GM21528 (cell line): ENCODE data around the gene LACC1.

ENCODE experiments used
- ATAC-seq: cut with Tn5 transposase; IDR thresholded peaks from one replicate; pipeline ENCODE4 v1.9.1; 2021; ENCODE audit warnings: mild to moderate bottlenecking, moderate library complexity; ENCODE audit not compliant: unreplicated experiment, low FRiP score

Gene LACC1

DNA sequence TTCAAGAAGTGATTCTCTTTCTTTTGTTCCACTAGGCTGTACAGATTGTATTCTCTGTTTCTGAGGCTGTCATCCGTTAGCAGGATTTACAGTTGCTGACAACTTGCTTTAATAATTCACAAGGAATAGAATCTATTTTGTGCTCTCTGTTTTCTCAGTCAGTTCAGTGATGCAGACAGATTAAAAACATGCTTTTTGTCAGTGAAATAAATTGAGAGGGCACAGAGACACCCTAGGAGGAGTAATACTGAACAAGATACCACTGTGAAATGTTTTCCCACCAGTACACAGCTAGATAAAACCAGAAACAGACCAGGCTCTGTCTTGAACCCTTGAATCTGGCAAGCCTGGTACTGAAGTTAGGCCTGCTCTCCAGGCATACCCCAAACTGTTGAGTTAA lies 58.7 kb downstream of the LACC1 start:
- ATAC-seq: no peak

DNA sequence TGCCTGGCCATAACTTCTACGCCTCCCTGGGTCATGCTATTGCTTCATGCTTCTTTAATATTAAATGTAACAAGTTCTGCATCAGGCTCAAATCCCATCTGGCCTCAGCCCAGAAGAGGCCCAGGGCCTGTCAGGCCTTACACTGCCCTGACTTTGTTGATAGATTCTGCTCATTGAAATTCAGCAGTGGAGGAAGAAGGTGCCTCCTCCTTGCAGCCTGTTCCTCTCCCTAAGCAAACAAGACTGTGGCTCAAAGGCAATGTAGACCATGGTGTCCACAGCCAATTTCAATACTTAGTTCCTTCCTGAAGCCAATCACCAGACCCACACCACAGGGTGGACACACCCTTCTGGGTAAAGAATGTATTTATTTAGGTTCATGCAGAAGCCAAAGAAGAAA lies 59.4 kb downstream of the LACC1 start:
- no peak for ATAC-seq

DNA sequence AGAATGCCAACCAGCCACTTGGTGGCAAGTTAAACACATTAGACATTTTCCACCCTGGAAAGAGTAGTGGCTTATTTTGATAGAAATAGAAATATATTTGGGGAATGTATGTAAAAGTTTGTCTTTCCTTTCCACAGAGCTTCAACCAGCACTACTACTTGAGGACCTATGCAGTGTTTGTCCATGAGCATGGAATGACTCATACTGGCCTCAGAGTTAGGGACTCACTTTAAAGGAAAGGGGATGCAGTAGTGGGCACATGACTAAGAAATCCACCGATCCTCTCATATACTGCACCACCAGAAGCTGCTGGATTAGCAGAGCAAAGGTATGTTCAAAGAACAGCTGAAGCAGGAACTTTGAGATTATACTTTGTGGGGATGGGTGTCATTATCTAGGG lies 62.6 kb downstream of the LACC1 start:
- ATAC-seq: no peak
